DOHH2 (cell line): ENCODE results near the gene SLC19A1.

Experiments
- H3F3A ChIP-seq: fragments of 200-600 bp; sonication (generic), shearing (Covaris generic); 2 replicates; pipeline ENCODE4 v1.6.0; 2016; ENCODE audit warnings: antibody characterized with exemption, mild to moderate bottlenecking; ENCODE audit not compliant: control insufficient read depth, insufficient read depth
- H3K27ac ChIP-seq: fragments of 200-600 bp; sonication (generic); 2 replicates; pipeline ENCODE4 v1.5.1; 2014; ENCODE audit warnings: low read depth, mild to moderate bottlenecking, low read length, moderate library complexity
- H3K27me3 ChIP-seq: fragments of 200-600 bp; sonication (generic); 2 replicates; pipeline ENCODE4 v1.6.1; 2014; ENCODE audit warnings: mild to moderate bottlenecking, low read length, mixed read lengths; ENCODE audit not compliant: control insufficient read depth
- H3K36me3 ChIP-seq: fragments of 200-600 bp; sonication (generic); 2 replicates; pipeline ENCODE4 v1.6.1; 2014; ENCODE audit warnings: mild to moderate bottlenecking, low read length, moderate library complexity, mixed read lengths; ENCODE audit not compliant: control insufficient read depth
- H3K4me1 ChIP-seq: fragments of 200-600 bp; sonication (generic); 2 replicates; pipeline ENCODE4 v1.6.1; 2014; ENCODE audit warnings: mild to moderate bottlenecking, low read length, mixed read lengths; ENCODE audit not compliant: control insufficient read depth
- H3K4me2 ChIP-seq: fragments of 200-600 bp; sonication (generic); 2 replicates; pipeline ENCODE4 v1.6.0; 2014; ENCODE audit warnings: mild to moderate bottlenecking, low read length, moderate library complexity
- H3K4me3 ChIP-seq: fragments of 200-600 bp; sonication (generic); 2 replicates; pipeline ENCODE4 v1.5.1; 2014; ENCODE audit warnings: mild to moderate bottlenecking, low read length, mixed read lengths
- H3K79me2 ChIP-seq: fragments of 200-600 bp; sonication (generic); 2 replicates; pipeline ENCODE4 v1.6.1; 2014; ENCODE audit warnings: mild to moderate bottlenecking, low read length, mixed read lengths; ENCODE audit not compliant: control insufficient read depth
- H3K9me2 ChIP-seq: fragments of 200-600 bp; sonication (generic); replicated peaks from 2 replicates; pipeline ENCODE4 v1.6.1; 2014; ENCODE audit warnings: mild to moderate bottlenecking, low read length, mixed read lengths; ENCODE audit not compliant: control insufficient read depth
- H3K9me3 ChIP-seq: fragments of 200-600 bp; sonication (generic); 2 replicates; pipeline ENCODE4 v1.6.1; 2014; ENCODE audit warnings: antibody characterized with exemption, low read length, mixed read lengths; ENCODE audit not compliant: control insufficient read depth, insufficient read depth
- H4K20me1 ChIP-seq: fragments of 200-600 bp; sonication (generic); 2 replicates; pipeline ENCODE4 v1.6.0; 2014; ENCODE audit warnings: low read depth, mild to moderate bottlenecking, antibody characterized with exemption, low read length, moderate library complexity; ENCODE audit not compliant: control insufficient read depth, insufficient read depth
- EZH2phosphoT487 ChIP-seq: fragments of 200-600 bp; sonication (generic); IDR thresholded peaks from 2 replicates; pipeline ENCODE4 v1.6.1; 2017; ENCODE audit warnings: borderline replicate concordance, mild to moderate bottlenecking, antibody characterized with exemption, low read length, moderate library complexity, mixed read lengths
- TF ChIP-seq, protein P1 (sequence below): fragments of 200-600 bp; sonication (generic); IDR thresholded peaks from one replicate; pipeline ENCODE4 v1.5.1; 2014; ENCODE audit warnings: antibody characterized with exemption, mild to moderate bottlenecking, low read depth, low read length; ENCODE audit not compliant: poor library complexity, severe bottlenecking

Gene SLC19A1

GRCh38 chr21:45572231-45572630 lies 30.0 kb upstream of the SLC19A1 start:
- peaks cover 2% of the 10 kb centered on the region; the same call in 1 of the 2 replicates for H3K27me3 ChIP-seq

DNA sequence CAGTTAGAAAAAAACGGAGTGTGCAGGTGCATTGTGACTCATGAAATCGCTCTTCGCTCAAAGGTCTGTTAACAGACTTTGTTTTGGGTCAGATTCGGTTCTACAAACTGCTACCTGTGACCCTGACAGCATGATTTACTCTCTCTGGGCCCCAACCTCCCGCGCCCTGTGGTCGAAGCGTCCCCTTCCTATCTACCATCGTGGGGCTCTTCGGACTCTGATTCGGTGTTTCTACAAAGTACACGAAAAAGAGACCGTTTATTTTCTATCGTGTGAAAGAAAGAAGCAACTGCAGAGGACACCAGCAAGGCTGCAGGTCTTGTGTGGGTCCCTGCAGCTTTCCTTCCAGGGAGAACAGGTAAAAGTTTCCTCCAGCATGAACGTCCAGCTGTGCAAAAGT lies 29.4 kb upstream of the SLC19A1 start:
- H3F3A ChIP-seq: no peaks in the 10 kb centered on the region
- no peaks in the 10 kb centered on the region for H3K79me2 ChIP-seq
- no peak overlapping the region for H3K27ac ChIP-seq
- no peaks in the 10 kb centered on the region for H3K36me3 ChIP-seq
- no peak overlapping the region for H3K4me3 ChIP-seq
- H3K9me3 ChIP-seq: no peaks in the 10 kb centered on the region
- H3K4me2 ChIP-seq: no peak overlapping the region
- no peaks in the 10 kb centered on the region for H3K4me1 ChIP-seq
- H3K9me2 ChIP-seq: no peaks in the 10 kb centered on the region
- TF ChIP-seq EZH2phosphoT487: no peak
- TF ChIP-seq, protein P1, sequence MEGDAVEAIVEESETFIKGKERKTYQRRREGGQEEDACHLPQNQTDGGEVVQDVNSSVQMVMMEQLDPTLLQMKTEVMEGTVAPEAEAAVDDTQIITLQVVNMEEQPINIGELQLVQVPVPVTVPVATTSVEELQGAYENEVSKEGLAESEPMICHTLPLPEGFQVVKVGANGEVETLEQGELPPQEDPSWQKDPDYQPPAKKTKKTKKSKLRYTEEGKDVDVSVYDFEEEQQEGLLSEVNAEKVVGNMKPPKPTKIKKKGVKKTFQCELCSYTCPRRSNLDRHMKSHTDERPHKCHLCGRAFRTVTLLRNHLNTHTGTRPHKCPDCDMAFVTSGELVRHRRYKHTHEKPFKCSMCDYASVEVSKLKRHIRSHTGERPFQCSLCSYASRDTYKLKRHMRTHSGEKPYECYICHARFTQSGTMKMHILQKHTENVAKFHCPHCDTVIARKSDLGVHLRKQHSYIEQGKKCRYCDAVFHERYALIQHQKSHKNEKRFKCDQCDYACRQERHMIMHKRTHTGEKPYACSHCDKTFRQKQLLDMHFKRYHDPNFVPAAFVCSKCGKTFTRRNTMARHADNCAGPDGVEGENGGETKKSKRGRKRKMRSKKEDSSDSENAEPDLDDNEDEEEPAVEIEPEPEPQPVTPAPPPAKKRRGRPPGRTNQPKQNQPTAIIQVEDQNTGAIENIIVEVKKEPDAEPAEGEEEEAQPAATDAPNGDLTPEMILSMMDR: no peak
- H3K27me3 ChIP-seq: peaks cover 7% of the 10 kb centered on the region
- H4K20me1 ChIP-seq: no peaks in the 10 kb centered on the region

More at GRCh38 chr21:45572231-45572630, 30.0 kb upstream of the SLC19A1 start:
- TF ChIP-seq EZH2phosphoT487: no peak
- TF ChIP-seq, protein P1: no peak
- H3K4me1 ChIP-seq: no peaks in the 10 kb centered on the region
- H3F3A ChIP-seq: no peaks in the 10 kb centered on the region
- no peaks in the 10 kb centered on the region for H3K79me2 ChIP-seq
- no peak overlapping the region for H3K27ac ChIP-seq
- no peaks in the 10 kb centered on the region for H3K9me2 ChIP-seq
- H3K9me3 ChIP-seq: no peaks in the 10 kb centered on the region
- H4K20me1 ChIP-seq: no peaks in the 10 kb centered on the region
- H3K4me3 ChIP-seq: no peak overlapping the region
- no peak overlapping the region for H3K4me2 ChIP-seq
- no peaks in the 10 kb centered on the region for H3K36me3 ChIP-seq

DNA sequence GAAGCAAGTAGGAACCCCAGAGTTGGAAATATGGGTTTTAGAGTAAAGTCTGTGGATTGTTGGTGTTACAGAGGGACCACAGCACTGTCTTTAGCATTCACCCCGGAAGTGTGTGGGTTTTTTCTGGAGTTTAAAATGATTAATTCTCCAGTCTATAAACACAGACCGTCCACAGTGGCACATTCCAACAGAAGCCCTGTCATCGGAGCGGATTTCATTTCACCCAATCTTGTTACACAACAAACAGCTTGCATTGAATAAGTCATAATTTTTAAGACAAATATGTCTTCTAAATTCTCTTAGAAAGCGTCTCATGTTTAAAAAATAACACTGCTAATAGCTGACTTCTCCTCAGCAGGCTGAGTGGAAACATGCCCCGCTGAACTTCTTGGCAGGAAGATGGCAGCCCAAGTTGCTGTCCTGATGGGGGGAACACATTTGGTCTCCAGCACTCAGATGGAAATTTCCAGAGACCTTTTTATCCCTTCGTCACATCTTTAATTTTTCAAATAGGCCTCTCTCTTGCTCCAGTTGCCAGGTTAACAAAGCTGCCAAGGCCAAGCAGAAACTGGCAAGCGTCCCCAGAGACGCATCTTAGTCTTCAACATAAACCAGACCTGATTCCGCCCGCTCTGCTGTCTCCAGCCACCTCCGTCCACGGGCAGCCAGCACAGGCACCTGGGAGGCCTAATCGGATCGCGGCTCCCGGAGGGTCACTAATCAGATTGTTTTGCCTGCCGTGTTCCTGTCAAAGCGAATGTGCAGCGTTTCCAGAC lies 28.8 kb upstream of the SLC19A1 start:
- peaks cover 7% of the 10 kb centered on the region for H3K27me3 ChIP-seq
- H3K4me1 ChIP-seq: no peaks in the 10 kb centered on the region
- no peak overlapping the region for H3K4me3 ChIP-seq
- no peaks in the 10 kb centered on the region for H3K79me2 ChIP-seq
- H3K9me2 ChIP-seq: no peaks in the 10 kb centered on the region
- H3F3A ChIP-seq: no peaks in the 10 kb centered on the region
- no peak overlapping the region for H3K27ac ChIP-seq
- no peaks in the 10 kb centered on the region for H3K9me3 ChIP-seq
- H3K36me3 ChIP-seq: no peaks in the 10 kb centered on the region
- TF ChIP-seq, protein P1: no peak
- TF ChIP-seq EZH2phosphoT487: no peak
- no peak overlapping the region for H3K4me2 ChIP-seq
- H4K20me1 ChIP-seq: no peaks in the 10 kb centered on the region
